Measurements from ENCODE around the gene VWC2L. TPM values are rescaled to one million over a fixed set of nuclear protein-coding genes. Genes with fewer than 3 reads are reported as not detected.

VWC2L gene
- polyA plus RNA-seq (ENCODE audit: insufficient read length in 12 of 12): not detected
- long read RNA-seq, donor 1, full-length matches to known transcripts: 1 of 1 reads
- long read RNA-seq, donor 1, partial matches to known transcripts: 0 of 1 reads
- long read RNA-seq, donor 1, other reads (novel, unspliced or antisense): 0 of 1 reads
- long read RNA-seq, donor 2: 0 reads
- long read RNA-seq, donor 3: 0 reads
- long read RNA-seq, donor 4: 0 reads
- long read RNA-seq, donor 5: 0 reads
- long read RNA-seq, donor 6: 0 reads
- long read RNA-seq, donor 7: 0 reads
- long read RNA-seq, donor 8: 0 reads
- long read RNA-seq, donor 9: 0 reads
- long read RNA-seq, donor 10: 0 reads
- long read RNA-seq, donor 11: 0 reads

GRCh38 chr2:214410918-214411554, at the start of gene VWC2L:
Gene VWC2L (plus strand): TSS chr2:214411054. CDS start chr2:214414194, 3,140 bp downstream.
- peak; percentile 80 for DNase-seq

- no peak for DNase-seq
These were observed 49.7 kb upstream of the VWC2L start for GRCh38 chr2:214361116-214361515.

GRCh38 chr2:214365549-214365948, 45.3 kb upstream of the VWC2L start:
- DNase-seq: no peak

- no peak for DNase-seq
These were observed 43.7 kb upstream of the VWC2L start for GRCh38 chr2:214367171-214367570.

GRCh38 chr2:214376618-214377285, 34.1 kb upstream of the VWC2L start:
- no peak for DNase-seq

- DNase-seq: no peak
These were observed 33.6 kb upstream of the VWC2L start for GRCh38 chr2:214377286-214377624.

- DNase-seq: no peak
These were observed 32.3 kb upstream of the VWC2L start for GRCh38 chr2:214378455-214379103.

- no peak for DNase-seq
These were observed 31.6 kb upstream of the VWC2L start for GRCh38 chr2:214379227-214379626.

GRCh38 chr2:214380681-214381080, 30.2 kb upstream of the VWC2L start:
- DNase-seq: no peak

GRCh38 chr2:214382229-214382628, 28.6 kb upstream of the VWC2L start:
- DNase-seq: no peak

- no peak for DNase-seq
These were observed 24.1 kb upstream of the VWC2L start for GRCh38 chr2:214386720-214387119.

- no peak for DNase-seq
These were observed 21.5 kb upstream of the VWC2L start for GRCh38 chr2:214389334-214389733.

GRCh38 chr2:214393796-214394195, 17.1 kb upstream of the VWC2L start:
- DNase-seq: no peak

- DNase-seq: no peak
These were observed 15.8 kb upstream of the VWC2L start for GRCh38 chr2:214395040-214395439.

- no peak for DNase-seq
These were observed 9.3 kb upstream of the VWC2L start for GRCh38 chr2:214401580-214401979.

GRCh38 chr2:214410128-214410775, 602 bp upstream of the VWC2L start:
- DNase-seq: no peak

- no peak for DNase-seq
These were observed 1.8 kb downstream of the VWC2L start for GRCh38 chr2:214412679-214413078.

- no peak for DNase-seq
These were observed 25.6 kb downstream of the VWC2L start for GRCh38 chr2:214436470-214436869.

GRCh38 chr2:214450118-214450894, 39.5 kb downstream of the VWC2L start:
- no peak for DNase-seq

- DNase-seq: no peak
These were observed 40.8 kb downstream of the VWC2L start for GRCh38 chr2:214451516-214452275.

Measured in muscle of arm (tissue), 14 donors.